GM12878 (cell line): Measurements from ENCODE around the gene GRIN2A.

ENCODE experiments used
- HDAC2 ChIP-seq: fragments of 200-600 bp; sonication (generic); IDR thresholded peaks from 2 replicates; pipeline ENCODE4 v1.6.1; 2017
- HDGF ChIP-seq: fragments of 450-650 bp; IDR thresholded peaks from 2 replicates; pipeline ENCODE4 v1.6.1; 2016; ENCODE audit warnings: antibody characterized with exemption
- JUNB ChIP-seq: IDR thresholded peaks from 2 replicates; pipeline ENCODE4 v1.6.1; 2016; ENCODE audit warnings: antibody characterized with exemption, mild to moderate bottlenecking
- PAX5 ChIP-seq: IDR thresholded peaks from 2 replicates; pipeline ENCODE4 v1.6.1; 2011; ENCODE audit warnings: low read depth, low read length, borderline replicate concordance
- STAT1 ChIP-seq: fragments of 450-650 bp; conservative IDR thresholded peaks from 2 replicates; pipeline ENCODE4 v1.6.1; 2014; ENCODE audit warnings: antibody characterized with exemption, mild to moderate bottlenecking
- TARDBP ChIP-seq: IDR thresholded peaks from 2 replicates; pipeline ENCODE4 v1.6.1; 2016; ENCODE audit warnings: borderline replicate concordance
- ZNF217 ChIP-seq: fragments of 450-650 bp; IDR thresholded peaks from 2 replicates; pipeline ENCODE4 v1.6.1; 2017; ENCODE audit warnings: antibody characterized with exemption, mild to moderate bottlenecking
- TF ChIP-seq, protein P1 (sequence below): fragments of 450-650 bp; IDR thresholded peaks from 2 replicates; pipeline ENCODE4 v1.6.1; 2018; ENCODE audit warnings: borderline replicate concordance, mild to moderate bottlenecking; ENCODE audit not compliant: partially characterized antibody
- TF ChIP-seq, protein P2 (sequence below): IDR thresholded peaks from 2 replicates; pipeline ENCODE4 v1.6.1; 2011; ENCODE audit warnings: low read depth, mild to moderate bottlenecking, low read length, moderate library complexity, borderline replicate concordance; ENCODE audit errors: extremely low read depth
- TF ChIP-seq, protein P3 (sequence below), 3 experiments: IDR thresholded peaks in 2 of 3; conservative IDR thresholded peaks in 1 of 3; 2 replicates each; pipeline ENCODE4 v1.5.1; 2011; ENCODE audit warnings: low read depth in 3 of 3, low read length in 3 of 3, mild to moderate bottlenecking in 3 of 3, control low read depth in 2 of 3, moderate library complexity in 2 of 3, inconsistent platforms in 1 of 3, mixed read lengths in 1 of 3; ENCODE audit not compliant: control insufficient read depth in 2 of 3, insufficient read depth in 1 of 3; ENCODE audit errors: extremely low read depth in 1 of 3
- TF ChIP-seq, protein P4 (sequence below): fragments of 450-650 bp; IDR thresholded peaks from 2 replicates; pipeline ENCODE4 v1.6.1; 2016; ENCODE audit warnings: mild to moderate bottlenecking
- TF ChIP-seq, protein P5 (sequence below): fragments of 450-650 bp; IDR thresholded peaks from 2 replicates; pipeline ENCODE4 v1.6.1; 2017; ENCODE audit warnings: mild to moderate bottlenecking, moderate library complexity
- TF ChIP-seq, protein P6 (sequence below): IDR thresholded peaks from 2 replicates; pipeline ENCODE4 v1.6.1; 2012; ENCODE audit warnings: low read depth, low read length, improper control_type of control experiment

DNA sequence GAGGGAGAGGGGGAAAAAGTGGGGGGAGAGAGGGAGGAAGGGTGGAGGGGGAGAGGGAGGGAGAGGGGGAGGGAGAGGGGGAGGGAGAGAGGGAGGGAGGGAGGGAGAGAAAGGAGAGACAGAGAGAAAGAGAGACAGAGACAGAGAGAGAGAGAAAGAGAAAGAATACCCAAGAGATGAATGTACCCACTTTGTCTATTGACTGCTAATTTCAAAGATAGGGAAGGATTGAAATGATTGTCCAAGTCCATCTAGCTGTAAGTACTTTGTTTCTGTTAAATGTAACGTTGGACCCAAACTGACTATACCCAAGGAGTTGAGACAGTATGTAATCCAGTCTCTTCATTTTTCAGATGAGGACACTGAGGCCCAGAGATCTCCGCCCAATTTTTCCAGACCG, 374.9 kb downstream of the GRIN2A start:
- no peak for TF ChIP-seq STAT1
- no peak for TF ChIP-seq TARDBP
- TF ChIP-seq, protein P1, sequence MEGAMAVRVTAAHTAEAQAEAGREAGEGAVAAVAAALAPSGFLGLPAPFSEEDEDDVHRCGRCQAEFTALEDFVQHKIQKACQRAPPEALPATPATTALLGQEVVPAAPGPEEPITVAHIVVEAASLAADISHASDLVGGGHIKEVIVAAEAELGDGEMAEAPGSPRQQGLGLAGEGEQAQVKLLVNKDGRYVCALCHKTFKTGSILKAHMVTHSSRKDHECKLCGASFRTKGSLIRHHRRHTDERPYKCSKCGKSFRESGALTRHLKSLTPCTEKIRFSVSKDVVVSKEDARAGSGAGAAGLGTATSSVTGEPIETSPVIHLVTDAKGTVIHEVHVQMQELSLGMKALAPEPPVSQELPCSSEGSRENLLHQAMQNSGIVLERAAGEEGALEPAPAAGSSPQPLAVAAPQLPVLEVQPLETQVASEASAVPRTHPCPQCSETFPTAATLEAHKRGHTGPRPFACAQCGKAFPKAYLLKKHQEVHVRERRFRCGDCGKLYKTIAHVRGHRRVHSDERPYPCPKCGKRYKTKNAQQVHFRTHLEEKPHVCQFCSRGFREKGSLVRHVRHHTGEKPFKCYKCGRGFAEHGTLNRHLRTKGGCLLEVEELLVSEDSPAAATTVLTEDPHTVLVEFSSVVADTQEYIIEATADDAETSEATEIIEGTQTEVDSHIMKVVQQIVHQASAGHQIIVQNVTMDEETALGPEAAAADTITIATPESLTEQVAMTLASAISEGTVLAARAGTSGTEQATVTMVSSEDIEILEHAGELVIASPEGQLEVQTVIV = no peak
- TF ChIP-seq HDGF = no peak
- TF ChIP-seq JUNB = no peak
- TF ChIP-seq ZNF217 = no peak
- TF ChIP-seq, protein P2, sequence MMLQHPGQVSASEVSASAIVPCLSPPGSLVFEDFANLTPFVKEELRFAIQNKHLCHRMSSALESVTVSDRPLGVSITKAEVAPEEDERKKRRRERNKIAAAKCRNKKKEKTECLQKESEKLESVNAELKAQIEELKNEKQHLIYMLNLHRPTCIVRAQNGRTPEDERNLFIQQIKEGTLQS = no peak
- TF ChIP-seq, protein P3, sequence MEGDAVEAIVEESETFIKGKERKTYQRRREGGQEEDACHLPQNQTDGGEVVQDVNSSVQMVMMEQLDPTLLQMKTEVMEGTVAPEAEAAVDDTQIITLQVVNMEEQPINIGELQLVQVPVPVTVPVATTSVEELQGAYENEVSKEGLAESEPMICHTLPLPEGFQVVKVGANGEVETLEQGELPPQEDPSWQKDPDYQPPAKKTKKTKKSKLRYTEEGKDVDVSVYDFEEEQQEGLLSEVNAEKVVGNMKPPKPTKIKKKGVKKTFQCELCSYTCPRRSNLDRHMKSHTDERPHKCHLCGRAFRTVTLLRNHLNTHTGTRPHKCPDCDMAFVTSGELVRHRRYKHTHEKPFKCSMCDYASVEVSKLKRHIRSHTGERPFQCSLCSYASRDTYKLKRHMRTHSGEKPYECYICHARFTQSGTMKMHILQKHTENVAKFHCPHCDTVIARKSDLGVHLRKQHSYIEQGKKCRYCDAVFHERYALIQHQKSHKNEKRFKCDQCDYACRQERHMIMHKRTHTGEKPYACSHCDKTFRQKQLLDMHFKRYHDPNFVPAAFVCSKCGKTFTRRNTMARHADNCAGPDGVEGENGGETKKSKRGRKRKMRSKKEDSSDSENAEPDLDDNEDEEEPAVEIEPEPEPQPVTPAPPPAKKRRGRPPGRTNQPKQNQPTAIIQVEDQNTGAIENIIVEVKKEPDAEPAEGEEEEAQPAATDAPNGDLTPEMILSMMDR (IDR thresholded peaks at IDR 0.05 in 2 of 3, conservative IDR thresholded peaks at IDR 0.05 in 1 of 3; ENCODE audit: control insufficient read depth in 2 of 3, extremely low read depth in 1 of 3, insufficient read depth in 1 of 3, low read depth in 3 of 3, low read length in 3 of 3) = no peak
- TF ChIP-seq, protein P4, sequence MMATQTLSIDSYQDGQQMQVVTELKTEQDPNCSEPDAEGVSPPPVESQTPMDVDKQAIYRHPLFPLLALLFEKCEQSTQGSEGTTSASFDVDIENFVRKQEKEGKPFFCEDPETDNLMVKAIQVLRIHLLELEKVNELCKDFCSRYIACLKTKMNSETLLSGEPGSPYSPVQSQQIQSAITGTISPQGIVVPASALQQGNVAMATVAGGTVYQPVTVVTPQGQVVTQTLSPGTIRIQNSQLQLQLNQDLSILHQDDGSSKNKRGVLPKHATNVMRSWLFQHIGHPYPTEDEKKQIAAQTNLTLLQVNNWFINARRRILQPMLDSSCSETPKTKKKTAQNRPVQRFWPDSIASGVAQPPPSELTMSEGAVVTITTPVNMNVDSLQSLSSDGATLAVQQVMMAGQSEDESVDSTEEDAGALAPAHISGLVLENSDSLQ = no peak
- TF ChIP-seq, protein P5, sequence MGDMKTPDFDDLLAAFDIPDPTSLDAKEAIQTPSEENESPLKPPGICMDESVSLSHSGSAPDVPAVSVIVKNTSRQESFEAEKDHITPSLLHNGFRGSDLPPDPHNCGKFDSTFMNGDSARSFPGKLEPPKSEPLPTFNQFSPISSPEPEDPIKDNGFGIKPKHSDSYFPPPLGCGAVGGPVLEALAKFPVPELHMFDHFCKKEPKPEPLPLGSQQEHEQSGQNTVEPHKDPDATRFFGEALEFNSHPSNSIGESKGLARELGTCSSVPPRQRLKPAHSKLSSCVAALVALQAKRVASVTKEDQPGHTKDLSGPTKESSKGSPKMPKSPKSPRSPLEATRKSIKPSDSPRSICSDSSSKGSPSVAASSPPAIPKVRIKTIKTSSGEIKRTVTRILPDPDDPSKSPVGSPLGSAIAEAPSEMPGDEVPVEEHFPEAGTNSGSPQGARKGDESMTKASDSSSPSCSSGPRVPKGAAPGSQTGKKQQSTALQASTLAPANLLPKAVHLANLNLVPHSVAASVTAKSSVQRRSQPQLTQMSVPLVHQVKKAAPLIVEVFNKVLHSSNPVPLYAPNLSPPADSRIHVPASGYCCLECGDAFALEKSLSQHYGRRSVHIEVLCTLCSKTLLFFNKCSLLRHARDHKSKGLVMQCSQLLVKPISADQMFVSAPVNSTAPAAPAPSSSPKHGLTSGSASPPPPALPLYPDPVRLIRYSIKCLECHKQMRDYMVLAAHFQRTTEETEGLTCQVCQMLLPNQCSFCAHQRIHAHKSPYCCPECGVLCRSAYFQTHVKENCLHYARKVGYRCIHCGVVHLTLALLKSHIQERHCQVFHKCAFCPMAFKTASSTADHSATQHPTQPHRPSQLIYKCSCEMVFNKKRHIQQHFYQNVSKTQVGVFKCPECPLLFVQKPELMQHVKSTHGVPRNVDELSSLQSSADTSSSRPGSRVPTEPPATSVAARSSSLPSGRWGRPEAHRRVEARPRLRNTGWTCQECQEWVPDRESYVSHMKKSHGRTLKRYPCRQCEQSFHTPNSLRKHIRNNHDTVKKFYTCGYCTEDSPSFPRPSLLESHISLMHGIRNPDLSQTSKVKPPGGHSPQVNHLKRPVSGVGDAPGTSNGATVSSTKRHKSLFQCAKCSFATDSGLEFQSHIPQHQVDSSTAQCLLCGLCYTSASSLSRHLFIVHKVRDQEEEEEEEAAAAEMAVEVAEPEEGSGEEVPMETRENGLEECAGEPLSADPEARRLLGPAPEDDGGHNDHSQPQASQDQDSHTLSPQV = no peak
- TF ChIP-seq, protein P6, sequence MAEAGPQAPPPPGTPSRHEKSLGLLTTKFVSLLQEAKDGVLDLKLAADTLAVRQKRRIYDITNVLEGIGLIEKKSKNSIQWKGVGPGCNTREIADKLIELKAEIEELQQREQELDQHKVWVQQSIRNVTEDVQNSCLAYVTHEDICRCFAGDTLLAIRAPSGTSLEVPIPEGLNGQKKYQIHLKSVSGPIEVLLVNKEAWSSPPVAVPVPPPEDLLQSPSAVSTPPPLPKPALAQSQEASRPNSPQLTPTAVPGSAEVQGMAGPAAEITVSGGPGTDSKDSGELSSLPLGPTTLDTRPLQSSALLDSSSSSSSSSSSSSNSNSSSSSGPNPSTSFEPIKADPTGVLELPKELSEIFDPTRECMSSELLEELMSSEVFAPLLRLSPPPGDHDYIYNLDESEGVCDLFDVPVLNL = no peak
- TF ChIP-seq HDAC2 = no peak
- no peak for TF ChIP-seq PAX5
